HG03432 (cell line): ENCODE results near the gene SLC6A3.
"Not testable (repeated sequence)": the region's sequence is repeated elsewhere in the genome, so short reads cannot be mapped to it uniquely, and the experiment has no call there.

Experiments
- ATAC-seq: cut with Tn5 transposase; IDR thresholded peaks from one replicate; pipeline ENCODE4 v1.9.1; 2021; ENCODE audit warnings: mild to moderate bottlenecking, moderate library complexity; ENCODE audit not compliant: unreplicated experiment

Gene SLC6A3

DNA sequence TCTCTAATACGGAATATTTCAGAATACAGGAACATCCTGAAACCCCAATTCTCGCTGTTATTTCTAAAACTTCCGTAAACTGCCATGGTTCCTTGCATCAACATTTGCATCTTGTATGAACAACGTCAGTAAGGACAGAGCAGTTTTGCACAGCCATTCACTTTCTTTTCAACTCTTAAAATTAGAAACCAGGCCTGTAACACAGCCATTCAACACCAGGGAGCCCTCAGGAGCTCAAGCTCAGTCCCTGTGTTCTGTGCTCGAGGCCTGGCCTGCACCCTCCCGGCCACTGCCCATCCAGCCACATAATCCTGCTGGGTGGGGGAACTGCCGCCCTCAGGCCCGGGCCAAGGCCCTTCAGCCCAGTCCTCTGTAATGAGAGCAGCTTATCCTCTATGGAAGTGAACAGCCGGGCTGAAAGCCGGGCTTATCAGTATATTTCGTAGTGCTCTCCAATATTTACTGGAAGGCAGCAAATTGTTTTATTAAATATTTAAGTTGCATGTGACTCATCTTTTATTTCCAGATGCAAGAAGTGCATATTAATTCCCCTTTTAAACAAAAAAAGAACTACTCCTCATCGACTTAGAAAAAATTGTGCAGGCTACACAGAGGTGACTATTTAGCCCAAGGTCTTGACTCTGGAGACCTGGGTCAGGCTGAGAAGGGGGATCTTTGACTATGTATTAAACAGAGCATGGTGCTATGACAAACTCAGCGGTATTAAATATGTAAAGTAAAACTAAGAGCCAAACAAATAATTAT lies 33.2 kb upstream of the SLC6A3 start:
- no peak for ATAC-seq

DNA sequence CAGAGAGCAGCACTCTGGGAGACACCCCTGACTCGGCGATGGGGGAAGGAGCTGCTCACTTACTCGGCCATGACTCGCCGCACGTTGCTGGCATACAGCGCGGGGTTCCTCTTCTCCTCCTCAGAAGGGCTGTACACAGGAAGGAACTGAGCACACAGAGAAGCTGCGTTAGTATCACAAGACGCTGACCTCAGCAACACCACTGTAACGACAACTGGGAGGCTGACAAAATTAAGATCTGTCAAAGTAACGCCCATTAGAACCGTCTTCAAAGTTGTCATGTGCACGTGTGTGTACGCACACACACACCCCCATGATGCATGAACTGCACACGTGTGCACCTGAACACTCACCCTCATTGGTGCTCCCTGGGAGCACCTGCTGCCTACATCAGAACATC lies 32.1 kb upstream of the SLC6A3 start:
- no peak for ATAC-seq

DNA sequence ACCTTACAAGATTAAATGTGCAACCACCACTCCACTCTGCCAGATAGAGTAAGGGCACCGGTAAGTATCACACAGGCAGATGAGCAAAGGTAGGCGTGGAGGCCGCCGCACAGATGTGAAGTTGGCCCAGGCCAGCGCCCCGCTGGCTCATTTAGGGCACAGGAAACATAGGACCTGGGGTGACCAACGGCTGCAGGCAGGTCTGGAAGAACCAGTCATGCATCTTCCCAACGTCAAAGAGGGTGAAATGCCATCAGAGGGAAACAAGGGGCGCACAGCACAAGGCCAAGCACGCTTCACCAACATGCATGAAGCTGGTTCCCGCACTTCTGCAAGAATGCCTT lies 31.7 kb upstream of the SLC6A3 start:
- ATAC-seq, result no peak

DNA sequence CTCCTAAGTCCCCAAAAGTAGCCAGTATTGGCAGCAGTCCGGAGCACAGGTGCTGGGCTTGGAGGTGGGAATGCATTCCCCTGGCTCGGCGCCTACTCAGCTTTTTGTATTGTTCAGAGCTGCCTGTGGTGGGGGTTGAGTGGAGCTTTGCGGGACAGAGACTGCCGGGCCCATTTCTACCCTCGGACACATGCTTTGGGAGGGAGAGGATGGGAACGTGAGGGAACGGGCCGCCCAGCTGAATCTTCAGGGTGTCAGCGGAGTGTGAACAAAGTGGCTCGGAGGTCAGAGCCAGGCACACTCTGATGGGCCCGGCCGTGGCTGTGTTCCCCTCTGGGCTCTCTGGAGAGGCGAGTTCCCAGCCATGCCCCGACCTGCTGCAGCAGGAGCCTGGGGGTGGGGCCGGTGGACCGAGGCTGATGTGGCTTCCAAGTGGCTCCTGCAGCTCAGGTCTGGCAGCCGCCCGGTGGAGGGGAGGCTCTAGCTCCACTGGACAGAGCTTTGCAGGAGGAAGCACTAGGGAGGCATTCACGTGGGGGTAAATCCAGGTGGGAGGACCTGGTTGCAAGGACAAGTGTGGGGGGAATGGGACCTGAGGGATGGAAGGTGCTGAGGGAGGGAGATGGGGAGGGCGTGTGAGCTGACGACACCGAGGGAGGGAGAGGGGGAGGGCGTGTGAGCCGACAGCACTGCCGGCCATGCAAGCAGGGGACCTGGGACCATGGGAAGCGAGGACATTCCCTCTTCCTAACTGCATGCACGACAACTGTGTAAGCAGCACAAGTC lies 31.1 kb upstream of the SLC6A3 start:
- ATAC-seq, result no peak

DNA sequence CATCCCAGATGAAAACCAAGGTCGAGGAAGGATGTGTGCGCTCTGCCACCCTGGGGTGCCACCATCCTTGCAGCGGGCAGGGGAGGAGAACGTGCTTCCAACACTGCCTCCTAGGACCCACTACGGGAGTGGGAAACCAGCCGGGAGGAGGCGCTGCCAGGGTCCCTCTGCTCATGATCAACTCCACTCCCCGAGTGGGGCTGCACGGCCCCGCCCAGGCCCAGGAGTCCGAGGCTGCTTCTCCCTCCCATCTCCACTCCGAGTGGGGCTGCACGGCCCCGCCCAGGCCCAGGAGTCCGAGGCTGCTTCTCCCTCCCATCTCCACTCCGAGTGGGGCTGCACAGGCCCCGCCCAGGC lies 30.3 kb upstream of the SLC6A3 start:
- ATAC-seq, result not testable (repeated sequence)

DNA sequence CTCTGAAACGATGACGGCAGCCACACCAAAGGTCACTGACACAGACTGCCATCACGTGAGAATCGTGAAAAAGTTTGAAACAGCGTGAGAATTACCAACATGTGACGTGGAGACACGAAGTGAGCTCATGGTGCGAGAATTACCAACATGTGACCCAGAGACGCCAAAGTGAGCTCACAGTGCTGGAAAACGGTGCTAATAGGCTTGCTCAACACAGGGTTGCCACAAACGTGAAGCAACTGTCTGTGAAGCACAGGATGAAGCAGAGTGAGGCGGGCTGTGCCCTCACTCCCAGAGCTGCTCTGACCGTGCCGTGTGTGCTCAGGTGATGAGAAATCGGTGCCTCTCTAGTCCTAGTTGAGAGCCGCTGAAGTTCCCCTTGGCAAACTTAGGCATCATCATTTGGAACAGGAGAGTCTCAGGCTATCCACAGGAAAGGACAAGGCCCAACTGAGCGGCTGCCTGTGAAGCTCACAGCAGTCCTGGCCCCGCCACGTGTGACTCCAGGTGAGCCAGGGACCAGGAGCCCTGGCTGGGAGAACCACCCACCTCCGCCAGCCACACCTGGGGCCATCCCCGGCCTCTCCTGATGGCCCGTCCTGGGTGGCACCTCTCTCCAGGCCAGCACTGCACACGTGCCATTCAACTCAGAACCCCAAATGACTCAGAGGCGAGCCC lies 29.8 kb upstream of the SLC6A3 start:
- ATAC-seq, result no peak

DNA sequence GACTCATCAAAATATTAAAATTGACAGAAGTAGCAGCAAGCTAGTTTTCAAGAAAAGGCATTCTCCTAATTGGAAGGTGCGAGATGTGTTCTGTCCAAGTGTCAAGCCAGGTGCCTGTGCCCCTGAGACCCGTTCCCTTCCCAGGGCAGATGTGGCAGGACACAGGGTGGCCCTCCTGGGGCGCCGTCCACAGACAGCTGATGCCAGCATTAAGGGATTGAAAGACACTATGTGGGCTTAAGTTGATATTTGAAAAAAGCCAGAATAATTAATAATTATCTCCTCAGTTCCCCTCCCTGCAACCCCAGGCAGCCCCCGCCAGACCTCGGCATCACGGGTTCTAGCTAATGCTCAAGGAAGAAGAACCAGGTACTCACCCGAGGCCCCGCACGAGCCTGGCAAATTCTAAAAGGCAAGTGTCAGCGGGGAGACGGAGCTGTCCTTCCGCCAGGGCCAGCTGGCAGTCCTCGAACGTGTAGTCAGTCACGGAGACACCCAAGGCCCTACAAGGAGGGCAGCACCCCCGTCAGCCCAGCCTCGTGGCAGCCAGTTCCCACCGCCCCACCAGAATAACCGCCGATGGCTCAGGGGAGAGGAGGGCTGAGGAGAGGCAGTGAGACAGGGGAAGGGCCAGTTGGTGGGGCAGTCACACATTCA lies 29.1 kb upstream of the SLC6A3 start:
- ATAC-seq, result no peak

DNA sequence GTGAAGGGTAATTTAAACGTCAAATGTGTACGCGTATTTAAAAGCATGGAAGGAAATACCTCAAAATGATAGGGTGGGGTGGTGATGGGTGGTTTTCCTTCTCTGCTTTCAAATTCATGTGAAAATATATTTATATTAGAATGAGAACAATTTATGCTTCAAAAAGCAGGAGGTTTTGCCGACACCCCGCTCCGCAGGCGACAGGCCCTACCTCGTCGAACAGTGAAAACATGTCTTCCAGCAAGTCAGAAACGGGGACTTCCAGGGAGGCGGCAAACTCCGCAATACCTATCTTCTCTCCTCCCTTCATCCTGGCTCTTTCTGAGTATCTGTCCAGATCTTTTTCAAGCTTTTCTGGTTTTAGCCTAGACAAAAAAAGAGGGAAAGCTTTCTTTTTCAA lies 28.5 kb upstream of the SLC6A3 start:
- no peak for ATAC-seq

DNA sequence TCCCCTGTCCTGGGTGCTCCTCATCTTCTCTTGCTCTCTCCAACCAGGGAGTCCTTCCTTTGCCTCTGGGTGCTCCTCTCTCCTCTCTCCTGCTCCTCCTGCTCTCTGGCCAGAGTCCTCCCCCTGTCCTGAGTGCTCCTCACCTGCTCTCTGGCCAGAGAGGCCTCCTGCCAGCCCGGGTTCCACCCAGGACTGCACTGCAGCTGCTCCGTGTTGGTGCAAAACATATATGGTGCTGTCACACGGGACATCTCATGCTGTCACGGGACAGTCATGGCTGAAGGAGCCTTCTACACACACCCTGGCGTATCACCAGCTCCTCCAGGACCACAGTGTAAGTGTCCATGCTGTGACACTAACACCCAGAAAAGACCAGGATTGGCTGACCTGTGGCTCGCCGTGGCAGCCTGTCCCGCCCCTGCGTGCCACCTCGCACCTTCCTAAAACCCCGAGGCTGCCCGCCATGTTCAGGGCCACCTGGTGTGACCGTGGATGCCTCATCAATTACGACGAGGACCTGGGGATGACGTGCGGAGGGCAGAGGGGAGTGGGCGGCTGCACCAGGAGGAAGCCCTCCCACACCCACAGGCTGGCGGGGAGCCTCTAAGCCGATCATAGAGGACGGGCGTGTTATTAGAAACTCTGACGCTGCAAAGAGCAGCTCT lies 27.9 kb upstream of the SLC6A3 start:
- ATAC-seq, result no peak

DNA sequence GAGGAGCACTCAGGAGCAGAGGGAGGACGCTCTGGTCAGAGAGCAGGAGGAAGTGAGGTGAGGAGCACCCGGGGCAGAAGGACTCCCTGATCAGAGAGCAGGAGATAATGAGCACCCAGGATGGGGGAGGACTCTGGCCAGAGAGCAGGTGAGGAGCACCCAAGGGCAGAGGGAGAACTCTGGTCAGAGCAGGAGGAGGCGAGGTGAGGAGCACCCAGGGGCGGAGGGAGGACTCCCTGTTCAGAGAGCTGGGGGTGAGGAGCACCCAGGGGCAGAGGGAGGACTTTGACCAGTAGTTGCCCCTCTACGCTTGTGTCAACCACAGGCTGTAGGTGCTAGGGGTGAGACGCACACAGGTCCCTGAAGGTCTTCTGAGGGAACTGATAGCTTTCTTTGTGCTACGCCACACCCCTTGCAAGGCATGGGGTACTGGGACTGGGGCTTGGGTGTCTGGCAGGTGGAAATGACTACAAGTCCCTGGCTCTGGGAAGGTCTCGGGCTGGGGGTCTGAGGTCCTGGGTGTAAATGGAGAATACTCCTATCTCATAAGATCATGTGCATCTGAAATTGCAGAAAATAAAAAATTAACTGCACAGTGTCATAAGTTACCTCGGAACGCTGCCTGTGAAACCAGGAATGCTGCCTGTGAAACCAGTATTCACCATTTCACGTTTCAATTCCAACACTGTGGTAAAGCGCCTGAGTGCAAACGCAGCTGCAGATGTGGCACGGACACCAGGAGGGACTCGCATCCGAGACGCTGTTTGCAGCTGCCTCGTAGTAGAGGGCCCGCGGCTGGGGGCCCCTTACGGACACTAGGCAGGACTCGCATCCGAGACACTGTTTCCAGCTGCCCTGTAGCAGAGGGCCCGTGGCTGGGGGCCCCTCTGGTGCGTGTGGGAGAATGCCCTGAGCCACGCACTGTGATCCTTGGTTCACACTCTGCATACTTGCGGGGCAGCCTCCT lies 27.0 kb upstream of the SLC6A3 start:
- no peak for ATAC-seq

DNA sequence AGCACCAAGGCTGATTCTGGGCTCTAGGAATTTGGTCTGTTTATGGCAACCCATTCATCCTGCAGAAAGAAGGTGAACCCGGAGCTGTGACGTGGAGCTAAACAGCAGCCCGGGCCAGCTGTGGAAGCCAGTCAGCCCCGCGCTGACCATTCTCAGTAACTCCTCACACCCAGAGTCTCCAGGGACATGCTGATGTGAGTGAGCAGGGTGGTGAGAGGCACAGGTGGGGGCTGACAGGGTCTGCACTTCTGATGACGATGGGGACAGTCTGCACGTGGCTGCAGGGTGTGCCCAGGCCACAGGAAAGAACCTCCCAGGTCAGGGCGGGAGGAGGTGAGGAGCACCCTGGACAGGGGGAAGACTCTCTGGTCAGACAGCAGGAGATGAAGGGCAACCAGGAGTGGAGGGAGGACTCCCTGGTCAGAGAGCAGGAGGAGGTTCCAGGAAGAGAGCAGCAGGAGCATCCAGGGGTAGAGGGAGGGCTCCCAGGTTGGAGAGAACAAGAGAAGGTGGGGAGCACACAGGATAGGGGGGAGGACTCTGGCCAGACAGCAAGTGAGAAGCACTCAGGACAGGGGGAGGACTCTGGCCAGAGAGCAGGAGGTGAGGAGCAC lies 26.1 kb upstream of the SLC6A3 start:
- ATAC-seq, result no peak

DNA sequence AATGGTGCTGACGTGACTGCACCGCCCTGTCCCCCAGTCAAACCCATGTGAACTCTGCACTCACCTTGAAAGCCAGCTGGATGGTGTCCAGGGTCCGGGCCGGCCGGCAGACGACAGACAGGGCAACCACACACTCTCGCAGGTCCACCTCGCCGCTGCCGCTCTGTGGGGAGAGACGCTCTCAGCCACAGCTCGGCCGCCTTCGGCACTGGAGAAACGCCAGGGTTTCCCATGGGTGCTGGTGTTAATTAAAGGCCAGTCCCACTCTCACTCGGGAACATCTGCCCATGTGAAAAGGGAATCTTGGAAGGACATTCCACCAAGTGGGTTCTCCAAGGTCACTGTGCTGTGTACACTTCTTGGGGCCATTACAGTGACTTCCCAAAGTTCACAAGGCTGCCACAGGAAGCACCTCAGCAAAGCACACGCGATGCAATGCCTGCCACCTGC lies 25.5 kb upstream of the SLC6A3 start:
- no peak for ATAC-seq

DNA sequence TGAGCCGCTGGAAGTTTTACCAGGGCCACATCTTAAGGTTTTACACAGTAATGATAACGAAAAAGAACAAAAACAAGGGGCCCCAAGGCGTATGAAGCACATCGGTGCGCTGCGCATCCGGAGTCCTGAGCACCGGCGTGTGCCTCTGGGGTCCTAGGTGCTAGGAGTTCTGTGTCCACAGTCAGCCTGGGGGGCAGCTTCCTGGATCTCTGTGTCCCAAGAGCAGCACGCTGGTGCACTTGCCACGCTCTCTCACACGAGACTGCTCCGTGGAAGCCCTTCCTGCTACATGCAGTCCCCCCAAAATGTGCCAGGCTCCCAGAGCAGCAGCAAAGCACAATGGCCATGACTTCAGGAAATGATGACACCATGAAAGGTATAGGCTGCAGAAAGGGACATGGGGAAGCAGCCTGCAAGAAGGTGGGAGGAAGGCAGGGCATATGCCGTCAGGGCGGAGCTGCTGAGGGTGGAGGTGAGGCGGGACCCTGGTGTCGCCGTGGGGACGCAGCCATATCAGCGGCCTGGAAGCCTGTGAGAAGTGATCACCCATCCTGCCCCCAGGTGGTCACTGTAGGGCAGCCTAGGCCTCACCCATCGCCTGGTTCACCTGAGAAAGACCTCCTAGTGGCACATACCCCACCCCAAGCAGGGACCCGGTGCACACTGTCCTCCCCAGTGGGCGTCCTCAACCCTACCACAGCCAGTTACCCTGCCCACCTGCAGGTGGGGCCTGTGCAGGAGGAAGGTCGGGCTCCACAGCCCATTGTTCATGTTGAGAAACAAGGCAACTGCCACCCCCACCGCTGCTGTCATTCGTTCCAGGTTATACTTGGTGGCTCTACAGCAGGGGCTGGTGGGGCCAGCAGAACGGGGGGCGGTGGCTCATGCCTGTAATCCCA lies 23.6 kb upstream of the SLC6A3 start:
- no peak for ATAC-seq

DNA sequence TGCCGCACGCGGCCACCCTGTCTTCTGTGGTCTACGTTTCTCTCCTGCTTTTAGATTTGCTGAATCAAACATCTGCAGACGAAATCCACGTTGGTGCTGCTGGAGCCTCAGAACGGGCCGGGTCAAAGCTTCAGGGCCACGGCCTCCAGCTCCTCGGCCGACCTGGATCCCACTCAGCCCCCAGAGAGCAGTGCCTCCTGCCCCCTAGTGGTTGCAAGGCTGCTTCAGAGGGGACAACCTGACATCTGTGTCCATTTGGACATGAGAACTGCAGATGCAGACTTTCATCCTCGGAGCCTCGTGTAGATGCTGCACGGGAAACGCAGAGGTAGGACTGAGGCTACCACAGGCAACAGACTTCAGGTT lies 23.0 kb upstream of the SLC6A3 start:
- ATAC-seq, result no peak

DNA sequence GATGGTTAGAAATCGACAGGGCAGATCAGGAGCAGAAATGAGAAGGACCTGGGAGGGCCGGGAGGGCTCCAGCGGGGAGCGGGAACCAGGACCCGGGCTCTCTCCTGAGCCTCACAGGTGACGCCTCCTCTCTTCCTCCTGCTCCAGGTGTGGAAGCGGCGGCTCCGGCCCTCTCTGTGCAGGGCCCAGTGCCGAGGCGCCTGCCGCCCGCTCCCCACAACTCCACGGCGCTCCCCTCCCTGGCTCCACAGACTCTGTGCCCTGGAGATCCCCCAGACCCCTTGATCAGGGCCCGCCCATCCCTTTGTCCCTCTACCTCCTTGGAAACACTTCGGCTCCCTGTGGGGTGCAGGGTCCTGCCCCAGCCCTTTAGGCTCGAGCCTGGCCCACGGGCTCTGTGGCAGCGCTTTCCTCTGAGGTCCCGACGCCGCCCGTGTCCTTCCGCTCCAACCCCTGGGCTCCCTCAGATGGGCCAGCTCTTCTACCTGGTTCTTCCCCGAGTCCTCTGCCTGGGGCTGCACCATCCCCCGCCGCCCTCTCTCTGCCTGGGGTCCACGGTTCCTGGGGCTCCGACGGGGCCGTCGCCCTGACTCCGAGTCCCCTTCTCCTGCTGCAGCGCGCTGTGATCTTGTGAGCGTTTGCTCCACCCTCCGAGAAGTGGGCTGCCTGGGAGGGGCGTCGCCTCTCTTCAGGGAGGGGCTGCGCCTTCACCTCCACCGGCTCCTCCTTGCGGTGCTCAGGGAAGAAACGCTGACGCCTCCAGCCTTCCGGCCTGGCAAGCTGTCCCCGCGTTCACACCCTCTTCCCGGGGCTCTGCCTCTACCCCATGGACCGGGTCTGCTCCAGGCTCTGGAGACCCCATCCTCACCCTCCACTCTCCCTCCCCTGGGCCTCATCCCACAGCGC lies 22.4 kb upstream of the SLC6A3 start:
- ATAC-seq, result no peak

DNA sequence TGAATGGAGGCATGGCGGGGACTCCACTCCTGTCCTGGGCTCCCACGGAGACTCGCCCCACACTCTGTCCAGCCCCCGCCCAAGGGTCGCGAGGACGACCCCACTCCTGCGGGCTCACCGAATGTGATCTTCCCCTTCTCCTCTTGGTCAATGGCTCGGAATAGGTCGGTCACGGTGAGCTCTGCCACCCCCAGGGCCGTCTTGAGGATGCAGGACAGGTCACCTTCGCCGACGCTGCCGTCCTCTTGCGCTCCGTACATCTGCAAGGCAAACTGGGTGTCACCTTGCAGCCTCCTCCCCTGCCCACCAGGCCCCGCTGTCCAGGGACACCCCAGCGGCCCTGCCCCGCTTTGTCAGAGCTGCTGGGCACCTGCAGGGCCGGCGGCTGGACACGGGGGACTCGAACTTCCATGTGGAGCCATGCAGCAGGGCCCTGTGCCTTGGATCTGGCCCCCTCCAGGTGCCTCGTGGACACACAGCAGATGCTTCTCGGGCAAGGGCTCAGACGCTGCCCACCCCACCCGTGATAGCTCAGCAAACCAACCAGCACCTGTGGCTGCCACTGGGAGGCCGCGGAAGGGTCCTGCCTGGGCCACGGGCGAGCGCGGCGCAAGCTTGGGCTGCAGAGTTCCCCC lies 21.5 kb upstream of the SLC6A3 start:
- ATAC-seq, result no peak

DNA sequence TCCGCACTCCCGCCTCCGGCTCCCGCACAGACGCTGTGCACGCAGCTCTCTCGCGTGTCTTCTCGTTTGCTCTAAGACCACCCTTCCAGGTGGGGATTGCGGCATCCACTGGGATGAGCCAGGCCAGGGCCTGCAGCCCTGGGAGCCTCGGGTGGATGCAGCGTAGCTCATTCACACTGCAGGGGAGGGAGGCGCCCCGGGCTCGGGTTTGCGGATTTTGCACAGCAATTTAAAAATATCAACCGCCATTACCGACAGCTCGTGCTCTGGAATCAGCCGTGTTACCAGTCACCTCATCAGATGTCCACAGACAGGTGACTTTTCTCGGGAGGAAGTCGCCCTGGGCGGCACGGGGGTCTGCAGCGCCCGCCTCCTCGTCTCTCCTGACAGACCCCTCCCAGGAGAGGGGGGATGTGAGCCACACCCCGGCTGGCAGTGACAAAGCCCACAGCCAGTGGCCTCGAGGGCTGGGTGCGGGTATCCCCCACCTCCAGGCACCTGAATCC lies 20.8 kb upstream of the SLC6A3 start:
- no peak for ATAC-seq
